Fibroblast of pulmonary artery (primary cell): Measurements from ENCODE around the gene GATAD2B.

ENCODE experiments used
- DNase-seq: peaks from one replicate; pipeline ENCODE4 v3.0.0-alpha.2; 2010; ENCODE audit warnings: low read depth
- H3K4me3 ChIP-seq: replicated peaks from 2 replicates; pipeline ENCODE4 v1.5.1; 2011; ENCODE audit warnings: low read depth, mild to moderate bottlenecking, control low read depth, low read length, moderate library complexity
- CTCF ChIP-seq: IDR thresholded peaks from 2 replicates; pipeline ENCODE4 v1.5.1; 2011; ENCODE audit warnings: mild to moderate bottlenecking, control low read depth, low read length, inconsistent platforms; ENCODE audit errors: missing control alignments

The GATAD2B gene

DNA sequence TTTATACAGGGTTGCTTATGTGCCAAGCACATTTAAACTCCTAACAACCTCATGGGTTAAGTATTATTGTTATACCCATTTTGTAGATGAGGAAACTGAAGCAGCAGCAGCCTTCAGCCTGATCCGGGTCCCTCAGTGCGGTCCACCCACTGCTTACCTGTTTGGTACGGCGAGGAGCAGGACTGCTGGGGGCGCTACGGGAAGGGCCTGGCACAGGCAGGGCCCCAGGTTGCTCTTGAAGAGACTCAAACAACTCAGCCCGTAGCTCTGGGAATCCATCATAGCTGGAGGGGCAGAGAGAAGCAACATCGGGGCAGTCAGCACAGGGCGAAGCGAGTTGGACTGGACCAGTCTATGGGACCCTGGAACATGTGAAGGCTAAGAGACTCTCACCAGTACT lies 14.6 kb upstream of the GATAD2B start:
- no peak for TF ChIP-seq CTCF
- DNase-seq = no peak
- H3K4me3 ChIP-seq = no peak overlapping the region

DNA sequence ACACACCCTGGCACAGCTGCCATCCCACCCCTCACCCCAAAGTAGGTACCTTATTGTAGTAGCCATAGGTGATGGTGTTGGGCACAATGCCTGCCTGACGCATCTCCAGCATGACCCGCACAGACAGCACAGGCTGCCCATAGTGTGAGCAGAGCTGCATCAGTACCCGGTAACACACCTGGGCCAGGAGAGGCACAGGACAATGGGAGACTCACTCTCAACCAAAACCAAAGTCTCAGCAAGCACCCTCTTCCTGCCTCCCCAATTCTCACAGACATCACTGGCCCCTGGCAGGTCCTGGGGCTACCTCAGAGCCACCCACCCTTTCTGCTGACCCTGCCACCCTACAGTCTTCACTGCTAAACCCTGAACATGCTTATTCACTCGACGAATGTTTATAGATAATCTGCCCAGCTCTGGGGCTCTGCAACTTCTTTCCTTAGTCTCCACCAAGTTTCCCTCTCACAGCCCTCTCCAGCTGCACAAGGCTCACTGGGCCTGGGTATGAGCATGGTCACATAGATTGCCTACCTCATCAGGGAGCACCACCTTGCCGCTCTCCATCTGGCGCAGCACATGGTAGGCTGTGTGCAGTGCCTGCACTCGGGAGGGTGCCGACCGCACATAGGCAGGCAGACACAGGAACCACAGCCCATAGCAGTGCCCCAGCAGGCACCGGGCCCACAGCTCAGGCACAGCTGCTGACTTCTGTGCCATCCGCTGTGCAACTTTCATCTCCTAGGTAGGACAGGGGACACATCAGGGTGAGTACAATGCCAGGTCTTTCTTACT lies 13.4 kb upstream of the GATAD2B start:
- no peak for TF ChIP-seq CTCF
- DNase-seq = no peak
- no peak overlapping the region for H3K4me3 ChIP-seq

GRCh38 chr1:153934746-153935145 lies 12.0 kb upstream of the GATAD2B start:
- no peak for TF ChIP-seq CTCF
- DNase-seq = no peak
- no peak overlapping the region for H3K4me3 ChIP-seq

DNA sequence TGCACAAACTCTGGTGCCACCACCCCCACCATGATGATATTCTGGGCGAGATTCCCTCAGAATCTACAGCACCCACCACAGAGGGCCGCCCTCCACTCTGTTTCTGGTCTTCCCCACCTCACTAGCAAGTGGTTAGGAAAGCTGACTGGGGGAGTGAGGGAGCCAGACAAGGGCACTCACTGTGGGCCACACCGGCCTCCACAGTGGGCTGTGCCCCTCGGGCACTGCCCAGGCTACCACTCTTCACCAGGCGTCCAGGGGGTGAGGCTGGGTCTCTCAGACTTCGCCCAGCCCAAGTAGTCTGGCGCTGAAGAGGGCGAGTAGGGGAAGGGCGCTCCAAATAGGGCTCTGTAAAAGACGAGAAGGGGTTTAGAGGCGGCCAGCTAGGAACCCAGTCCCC lies 11.2 kb upstream of the GATAD2B start:
- no peak for DNase-seq
- no peak for TF ChIP-seq CTCF
- no peak overlapping the region for H3K4me3 ChIP-seq

DNA sequence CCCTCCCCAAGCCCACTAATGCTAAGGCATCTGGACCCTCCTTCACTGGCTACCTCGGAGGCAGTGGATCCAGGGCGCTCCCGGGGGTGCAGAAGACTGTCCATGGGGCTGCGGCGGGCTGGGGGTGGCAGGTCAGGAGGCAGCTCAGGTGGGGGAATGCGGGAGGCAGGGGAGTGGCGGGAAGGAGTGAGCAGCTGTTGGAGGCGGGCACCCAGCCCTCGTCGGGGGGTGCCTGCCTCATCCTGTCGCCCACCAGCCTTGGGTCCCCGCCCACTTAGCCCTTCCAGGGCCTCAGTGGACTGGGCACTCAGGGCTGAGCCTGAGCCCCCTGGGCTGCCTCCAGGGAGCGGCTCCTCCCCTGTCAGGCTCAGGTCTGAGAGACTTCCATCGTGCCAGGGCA lies 10.7 kb upstream of the GATAD2B start:
- DNase-seq = no peak
- no peak overlapping the region for H3K4me3 ChIP-seq
- TF ChIP-seq CTCF = no peak

DNA sequence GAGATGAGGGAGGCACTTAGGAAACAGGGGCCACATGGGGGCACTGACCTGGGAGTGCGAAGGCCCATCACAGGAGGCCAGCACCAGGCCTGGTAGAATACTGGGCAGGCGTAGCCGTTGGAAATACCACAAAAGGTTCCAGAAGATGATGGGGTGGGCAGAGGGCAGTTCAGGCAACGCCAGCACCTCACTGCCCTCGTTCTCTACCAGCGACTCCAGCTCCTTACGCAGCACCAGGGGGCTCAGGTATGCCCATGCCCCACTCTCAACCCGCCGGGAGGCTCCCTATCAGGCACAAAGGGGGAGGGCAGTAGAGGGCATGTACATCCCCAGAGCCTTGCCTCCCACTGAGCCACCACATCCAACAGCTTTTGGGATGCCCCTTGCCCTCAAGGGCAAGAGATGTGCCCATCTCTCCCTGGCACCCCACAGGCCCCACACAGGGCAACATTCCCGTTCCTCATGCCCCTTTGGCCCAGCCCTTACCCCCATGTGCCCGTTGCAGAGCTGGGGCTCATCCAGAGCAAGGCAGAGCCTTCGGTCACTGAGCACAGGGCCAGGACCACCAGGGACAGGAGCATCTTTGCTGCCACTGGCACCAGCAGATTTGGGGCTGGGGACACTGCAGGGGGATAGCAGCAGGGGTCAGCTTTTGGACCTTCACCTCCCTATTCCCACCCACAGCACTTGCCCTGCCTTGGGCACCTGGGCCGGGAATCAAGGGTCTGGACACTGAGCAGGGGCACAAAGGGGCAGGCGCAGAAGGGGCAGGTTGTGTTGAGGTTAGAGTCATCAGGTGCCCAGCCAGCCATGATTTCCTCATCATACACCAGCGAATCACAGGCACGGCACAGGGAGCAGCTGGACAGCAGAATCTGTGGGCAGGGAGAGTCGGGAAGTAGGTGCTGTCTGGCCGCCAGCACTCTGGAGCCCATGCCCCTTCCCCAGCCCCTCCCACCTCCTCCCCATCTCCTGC lies 9.7 kb upstream of the GATAD2B start:
- no peak for DNase-seq
- no peak for TF ChIP-seq CTCF
- no peak overlapping the region for H3K4me3 ChIP-seq
